Erythroblast (primary cell): ENCODE results near the gene CCDC51.

ENCODE experiments used
- GATA1 ChIP-seq: IDR thresholded peaks from 2 replicates; pipeline ENCODE4 v1.6.1; 2011; ENCODE audit warnings: low read depth, mild to moderate bottlenecking, control low read depth, low read length, moderate library complexity
- POLR2A ChIP-seq: IDR thresholded peaks from 2 replicates; pipeline ENCODE4 v1.6.1; 2011; ENCODE audit warnings: mild to moderate bottlenecking, low read length

- no peak for TF ChIP-seq POLR2A
- no peak for TF ChIP-seq GATA1
These were observed 30.4 kb downstream of the CCDC51 start for GRCh38 chr3:48409291-48410201.
